ENCODE measurements around the gene ZPR1.
"Not testable (repeated sequence)": the region's sequence is repeated elsewhere in the genome, so short reads cannot be mapped to it uniquely, and the experiment has no call there.

The ZPR1 gene

GRCh38 chr11:116823031-116823843 lies 35.4 kb upstream of the ZPR1 start, which contains the start of gene APOA4:
TSS of gene APOA4 (minus strand) at chr11:116823304. CDS start at chr11:116823191, 113 bp downstream.
- no peak for DNase-seq (ENCODE audit: low spot score)

- no peak for DNase-seq (ENCODE audit: low spot score)
Observed at GRCh38 chr11:116822575-116822974, 34.8 kb upstream of the ZPR1 start.

DNA sequence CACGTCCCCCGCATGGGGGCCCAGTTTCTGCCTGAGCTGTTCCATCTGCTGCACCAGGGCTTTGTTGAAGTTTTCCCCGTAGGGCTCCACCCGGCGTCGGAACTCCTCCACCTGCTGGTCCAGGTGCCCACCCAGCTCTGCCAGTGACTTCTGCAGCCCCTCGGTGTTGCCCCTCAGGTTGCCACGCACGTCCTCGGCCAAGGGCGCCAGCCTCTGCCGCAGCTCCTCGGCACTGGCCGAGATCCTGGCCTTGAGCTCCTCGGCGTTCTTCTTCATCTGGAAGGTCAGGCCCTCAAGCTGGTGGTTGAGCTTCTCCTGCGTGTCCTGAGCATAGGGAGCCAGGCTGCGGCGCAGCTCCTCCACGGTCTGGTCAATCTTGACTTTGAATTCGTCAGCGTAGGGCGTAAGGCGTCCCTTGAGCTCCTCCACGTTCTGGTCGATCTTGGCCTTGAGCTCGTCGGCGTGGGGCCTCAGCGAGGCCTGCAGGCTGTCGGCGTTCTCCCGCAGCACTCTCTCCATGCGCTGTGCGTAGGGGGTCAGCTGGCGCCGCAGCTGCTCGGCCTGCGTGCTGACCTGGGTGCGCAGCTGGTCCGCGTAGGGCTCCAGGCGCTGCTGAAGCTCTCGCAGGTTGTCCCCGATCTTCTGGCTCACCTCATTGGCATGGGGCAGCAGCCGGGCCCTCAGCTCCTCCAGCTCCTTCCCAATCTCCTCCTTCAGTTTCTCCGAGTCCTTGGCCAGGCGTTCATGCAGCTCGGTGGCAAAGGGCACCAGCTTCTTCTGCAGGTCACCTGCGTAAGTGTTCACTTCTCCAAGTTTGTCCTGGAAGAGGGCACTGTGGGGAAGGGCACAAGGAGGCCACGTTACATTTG lies 33.5 kb upstream of the ZPR1 start:
- DNase-seq (ENCODE audit: low spot score): no peak

DNA sequence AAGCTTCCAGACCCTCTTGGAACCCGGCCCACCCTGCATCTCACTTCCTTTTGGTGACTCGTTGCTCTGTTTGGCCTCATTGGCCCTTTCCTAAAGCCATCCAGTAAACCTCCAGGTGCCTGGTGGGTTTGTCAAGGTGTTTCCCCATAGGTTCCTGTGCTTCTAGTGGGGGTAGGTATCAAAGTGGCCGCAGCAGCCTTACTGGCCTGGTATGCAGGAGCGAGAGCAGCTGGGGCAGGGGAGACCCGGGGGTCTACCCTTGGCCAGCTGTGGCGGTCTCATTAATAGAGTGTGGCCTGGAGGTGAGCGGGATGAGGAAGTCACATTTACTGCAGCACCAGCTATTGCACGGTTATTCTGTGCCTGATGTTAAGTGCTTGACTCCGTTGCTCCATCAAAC lies 31.2 kb upstream of the ZPR1 start:
- DNase-seq (ENCODE audit: low spot score): no peak

DNA sequence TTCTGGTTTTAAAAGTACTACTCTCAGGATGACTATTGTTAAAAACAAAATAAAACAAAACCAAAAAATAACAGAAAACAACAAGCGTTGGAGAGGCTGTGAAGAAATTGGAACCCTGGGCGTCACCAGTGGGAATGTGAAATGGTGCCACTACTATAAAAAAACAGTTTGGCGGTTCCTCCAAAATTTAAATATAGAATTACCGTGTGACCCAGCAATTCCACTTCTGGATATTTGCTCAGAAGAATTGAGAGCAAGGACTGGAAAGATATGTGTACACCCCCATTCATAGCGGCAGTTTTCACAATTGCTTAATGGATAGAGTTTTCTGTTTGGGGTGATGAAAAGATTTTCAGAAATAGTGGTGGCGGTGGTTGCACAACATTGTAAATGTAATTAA lies 26.7 kb upstream of the ZPR1 start:
- DNase-seq (ENCODE audit: low spot score): no peak

GRCh38 chr11:116813781-116814471 lies 26.1 kb upstream of the ZPR1 start:
- no peak for DNase-seq (ENCODE audit: low spot score)

DNA sequence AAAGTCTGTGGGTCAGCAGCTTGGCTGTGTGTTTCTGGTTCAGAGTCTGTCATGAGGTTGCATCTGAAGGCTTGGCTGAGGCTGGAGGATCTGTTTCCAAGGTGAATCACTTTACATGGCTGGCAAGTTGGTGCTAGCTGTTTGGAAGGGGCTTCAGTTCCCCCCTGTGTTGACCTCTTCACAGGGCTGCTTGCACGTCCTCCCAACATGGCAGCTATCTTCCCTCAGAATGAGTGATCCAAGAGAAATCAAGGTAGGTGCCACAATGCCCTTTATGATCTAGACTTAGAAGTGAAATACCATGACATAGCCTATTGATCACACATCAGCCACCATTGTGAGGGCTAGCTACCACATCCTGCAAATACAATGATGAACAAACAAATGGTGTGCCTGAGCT lies 25.3 kb upstream of the ZPR1 start:
- no peak for DNase-seq (ENCODE audit: low spot score)

GRCh38 chr11:116812109-116812508 lies 24.3 kb upstream of the ZPR1 start:
- no peak for DNase-seq (ENCODE audit: low spot score)

GRCh38 chr11:116811194-116811593 lies 23.4 kb upstream of the ZPR1 start:
- no peak for DNase-seq (ENCODE audit: low spot score)

- DNase-seq (ENCODE audit: low spot score): no peak
Observed at GRCh38 chr11:116808262-116809175, 20.7 kb upstream of the ZPR1 start.

DNA sequence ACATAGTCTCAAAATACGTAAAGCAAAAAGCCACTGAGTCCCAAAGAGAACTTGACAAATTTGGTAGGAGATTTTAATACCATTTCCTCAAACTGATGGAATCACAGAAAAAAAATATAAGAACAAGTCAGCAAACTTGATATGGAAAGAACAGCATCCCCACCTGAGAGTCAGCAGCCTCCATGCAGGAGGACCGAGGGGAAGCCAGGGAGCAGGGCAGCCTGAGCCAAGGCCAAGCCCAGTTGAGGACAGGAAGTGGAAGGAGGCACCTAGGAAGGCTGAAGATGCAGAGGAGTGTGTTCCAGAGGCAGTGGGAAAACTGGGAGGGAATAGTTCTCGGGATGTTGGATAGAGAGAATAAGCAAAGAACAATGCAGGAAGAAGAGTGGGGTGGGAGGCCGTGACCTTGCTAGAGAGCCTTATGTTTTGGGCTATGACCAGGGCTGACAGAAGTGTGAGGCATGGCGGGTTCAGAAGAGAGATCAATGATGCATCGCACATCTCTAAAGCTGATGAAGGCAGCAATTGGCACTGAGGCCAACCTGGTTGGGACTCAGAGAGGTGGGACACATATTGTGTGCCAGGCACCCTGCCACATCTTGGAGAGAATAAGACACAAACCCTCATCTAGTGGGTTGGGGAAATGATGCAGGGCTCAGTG lies 19.9 kb upstream of the ZPR1 start:
- DNase-seq (ENCODE audit: low spot score): no peak

- DNase-seq (ENCODE audit: low spot score): no peak
Observed at GRCh38 chr11:116804001-116804400, 16.2 kb upstream of the ZPR1 start.

GRCh38 chr11:116801662-116802061 lies 13.8 kb upstream of the ZPR1 start:
- not testable (repeated sequence) for DNase-seq (ENCODE audit: low spot score)

DNA sequence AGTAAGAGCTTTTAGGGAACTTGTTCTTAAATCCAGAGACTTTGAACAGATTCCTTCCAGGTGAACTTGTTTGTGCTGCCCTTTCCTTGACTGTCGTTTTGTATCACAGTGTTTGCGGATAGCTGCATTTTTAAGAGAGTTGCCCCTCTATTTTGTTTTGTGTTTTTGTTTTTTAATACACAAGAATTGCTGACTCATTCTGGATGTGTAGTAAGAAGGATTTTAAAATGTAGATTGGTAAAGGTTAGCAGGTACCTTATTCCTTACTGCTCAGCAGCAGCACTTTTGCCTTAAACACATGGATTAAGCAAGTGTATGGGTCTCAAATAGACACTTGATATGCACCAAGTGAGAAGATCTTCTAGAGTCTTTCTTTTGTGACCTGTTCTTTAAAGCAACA lies 12.8 kb upstream of the ZPR1 start:
- DNase-seq (ENCODE audit: low spot score): no peak

DNA sequence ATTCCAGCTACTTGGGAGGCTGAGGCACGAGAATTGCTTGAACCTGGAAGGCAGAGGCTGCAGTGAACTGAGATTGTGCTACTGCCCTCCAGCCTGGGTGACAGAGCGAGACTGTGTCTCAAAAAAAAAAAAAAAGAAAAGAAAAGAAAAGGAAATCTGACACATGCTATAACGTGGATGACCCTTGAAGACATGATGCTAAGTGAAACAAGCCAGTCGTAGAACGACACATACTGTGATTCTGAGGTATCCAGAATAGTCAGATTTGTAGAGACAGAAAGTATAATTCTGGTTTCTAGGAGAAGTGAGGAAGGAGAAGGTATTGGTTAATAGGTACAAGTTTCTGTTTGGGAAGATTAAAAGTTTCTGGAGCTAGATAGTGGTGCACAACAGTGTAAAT lies 10.5 kb upstream of the ZPR1 start:
- no peak for DNase-seq (ENCODE audit: low spot score)

DNA sequence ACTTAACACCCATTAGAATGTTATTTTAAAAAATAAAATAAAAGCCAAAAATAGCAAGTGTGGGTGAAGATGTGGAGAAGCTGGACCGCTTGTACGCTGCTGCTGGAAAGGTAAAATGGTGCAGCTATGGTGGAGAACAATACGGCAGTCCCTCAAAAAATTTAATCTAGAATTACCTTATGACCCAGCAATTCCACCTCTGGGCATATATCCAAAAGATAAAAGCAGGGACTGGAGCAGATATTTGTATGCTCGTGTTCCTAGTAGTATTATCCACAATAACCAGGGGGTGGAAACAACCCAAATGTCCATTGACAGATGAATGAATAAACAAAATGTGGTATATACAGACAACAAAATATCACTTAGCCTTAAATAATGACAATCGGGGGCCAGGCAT lies 10.0 kb upstream of the ZPR1 start:
- DNase-seq (ENCODE audit: low spot score): no peak

GRCh38 chr11:116796548-116796947 lies 8.7 kb upstream of the ZPR1 start:
- no peak for DNase-seq (ENCODE audit: low spot score)

- no peak for DNase-seq (ENCODE audit: low spot score)
Observed at GRCh38 chr11:116794851-116795250, 7.0 kb upstream of the ZPR1 start.

DNA sequence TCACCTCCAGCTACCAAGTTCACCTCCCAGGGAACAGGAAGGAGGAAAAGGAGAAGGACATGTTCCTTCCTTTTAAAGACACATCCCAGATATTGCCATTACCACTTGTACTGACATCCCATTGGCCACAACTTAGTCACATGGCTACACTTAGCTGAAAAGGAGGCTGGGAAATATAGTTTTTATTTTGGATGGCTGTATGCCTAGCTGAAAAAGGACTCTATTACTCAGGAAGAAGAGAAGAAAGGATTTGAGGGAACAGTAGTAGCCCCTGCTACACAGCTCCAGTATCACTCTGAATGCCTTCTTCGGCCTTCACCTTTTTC lies 5.9 kb upstream of the ZPR1 start:
- no peak for DNase-seq (ENCODE audit: low spot score)

GRCh38 chr11:116792869-116793771 lies 5.3 kb upstream of the ZPR1 start:
- no peak for DNase-seq (ENCODE audit: low spot score)
